Renal pelvis (tissue), 4 donors: Measurements from ENCODE around the gene DISP3. TPM values are rescaled to one million over a fixed set of nuclear protein-coding genes. Genes with fewer than 3 reads are reported as not detected.

Source experiments
- DNase-seq: peaks from one replicate; pipeline ENCODE4 v3.0.0-alpha.2; 2013
- polyA plus RNA-seq, 3 donors: library from polyadenylated mRNA; unstranded; fragments of 120-200 nt; gene quantifications; one replicate each; pipeline ENCODE4 v1.2.1, GENCODE V29; 2013; ENCODE audit not compliant: insufficient read length in 3 of 3

The DISP3 gene
- polyA plus RNA-seq, 3 donors, result 0.86 to 2.0 (median 1.8) TPM

- DNase-seq, result peak; percentile 57
These were observed 20.1 kb upstream of the DISP3 start for GRCh38 chr1:11458811-11459275.

DNA sequence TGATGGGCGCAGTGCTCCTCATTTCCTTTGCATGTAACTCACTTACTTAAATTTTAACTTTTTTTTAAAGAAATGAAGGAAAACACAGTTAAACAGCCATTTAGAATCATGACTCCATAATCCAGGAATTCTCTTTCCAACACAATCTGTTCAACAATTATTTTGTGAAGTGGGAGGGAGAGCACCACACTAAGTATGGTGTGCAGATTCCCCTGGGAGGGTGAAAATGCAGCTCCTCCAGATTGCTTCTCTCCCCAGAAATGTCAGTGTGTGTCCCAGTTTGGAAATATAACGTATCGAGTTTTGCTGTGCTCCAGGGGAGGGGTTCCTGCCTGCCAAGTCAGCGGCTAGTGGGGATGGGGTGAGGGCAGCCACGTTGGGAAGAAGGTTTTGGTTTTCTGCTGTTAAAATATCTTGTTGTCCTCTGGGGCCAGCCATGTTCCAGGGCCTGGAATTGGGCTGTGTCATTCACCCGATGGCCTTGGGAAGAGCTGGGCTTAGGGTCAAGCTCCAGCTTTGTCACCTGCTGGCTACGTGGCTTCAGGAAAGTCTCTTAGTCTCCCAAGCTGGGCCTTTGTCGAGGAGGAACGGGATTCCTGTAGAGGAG lies 17.3 kb upstream of the DISP3 start:
- DNase-seq, result no peak

- no peak for DNase-seq
These were observed 16.6 kb upstream of the DISP3 start for GRCh38 chr1:11462224-11462923.

DNA sequence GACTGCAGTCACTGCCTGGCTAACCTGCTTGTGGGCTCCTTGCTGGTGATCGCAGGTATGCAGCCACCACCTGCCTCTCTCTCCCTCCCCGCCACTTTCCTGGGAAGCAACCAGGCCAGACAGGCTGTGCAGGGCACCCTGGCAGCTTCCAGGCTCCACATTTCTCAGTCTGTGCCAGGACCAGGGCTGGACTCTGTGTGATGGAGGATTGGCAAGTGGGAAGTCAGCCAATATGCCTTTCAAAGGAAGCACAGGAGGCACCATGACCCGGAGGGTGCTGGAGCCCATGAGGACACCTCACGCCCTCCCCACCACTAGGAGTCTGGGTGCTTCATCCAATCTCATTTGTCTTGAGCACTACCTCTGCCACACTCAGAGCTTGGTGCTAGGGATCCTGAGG lies 15.8 kb upstream of the DISP3 start:
- no peak for DNase-seq

DNA sequence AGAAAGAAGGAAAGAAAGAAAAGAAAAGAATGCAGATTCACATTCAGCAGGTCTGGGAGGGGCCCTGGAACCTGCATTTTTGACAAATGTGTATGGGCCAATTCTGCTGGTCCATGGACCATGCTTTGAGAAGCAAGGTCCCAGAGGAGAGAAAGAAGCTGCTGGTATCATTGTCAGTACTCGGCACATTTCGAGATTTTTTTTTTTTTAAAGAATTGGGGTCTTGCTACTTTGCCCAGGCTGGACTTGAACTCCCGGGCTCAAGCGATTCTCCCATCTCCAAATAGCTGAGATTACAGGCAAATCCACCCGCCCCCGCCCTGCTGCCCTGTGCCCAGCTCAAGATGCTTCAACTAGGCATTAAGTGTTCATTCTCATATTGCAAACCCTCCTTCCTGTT lies 13.6 kb upstream of the DISP3 start:
- DNase-seq, result no peak

- no peak for DNase-seq
These were observed 12.5 kb upstream of the DISP3 start for GRCh38 chr1:11466416-11466815.

- no peak for DNase-seq
These were observed 10.1 kb upstream of the DISP3 start for GRCh38 chr1:11468878-11469277.

GRCh38 chr1:11470912-11471311 lies 8.0 kb upstream of the DISP3 start:
- DNase-seq, result no peak

DNA sequence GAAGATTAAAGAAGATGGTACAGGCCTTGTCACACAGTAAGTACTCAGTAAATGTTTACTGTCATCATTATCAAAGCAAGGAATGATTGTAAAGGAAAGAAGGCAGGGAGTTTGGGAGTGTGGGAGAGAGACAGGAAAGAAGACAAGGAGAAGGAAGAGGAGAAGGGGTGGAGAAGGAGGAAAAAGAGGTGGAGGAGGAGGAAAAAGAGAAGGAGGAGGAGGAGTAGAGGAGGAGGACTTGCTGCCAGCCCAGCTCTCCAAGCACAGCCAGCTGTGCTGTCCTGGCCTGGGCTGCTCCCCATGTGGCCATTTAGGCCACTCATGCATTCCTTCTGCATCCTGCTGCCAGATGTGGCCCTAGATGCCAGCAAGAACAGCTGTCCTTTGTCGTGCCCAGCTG lies 7.5 kb upstream of the DISP3 start:
- no peak for DNase-seq

GRCh38 chr1:11472284-11472683 lies 6.7 kb upstream of the DISP3 start:
- no peak for DNase-seq

DNA sequence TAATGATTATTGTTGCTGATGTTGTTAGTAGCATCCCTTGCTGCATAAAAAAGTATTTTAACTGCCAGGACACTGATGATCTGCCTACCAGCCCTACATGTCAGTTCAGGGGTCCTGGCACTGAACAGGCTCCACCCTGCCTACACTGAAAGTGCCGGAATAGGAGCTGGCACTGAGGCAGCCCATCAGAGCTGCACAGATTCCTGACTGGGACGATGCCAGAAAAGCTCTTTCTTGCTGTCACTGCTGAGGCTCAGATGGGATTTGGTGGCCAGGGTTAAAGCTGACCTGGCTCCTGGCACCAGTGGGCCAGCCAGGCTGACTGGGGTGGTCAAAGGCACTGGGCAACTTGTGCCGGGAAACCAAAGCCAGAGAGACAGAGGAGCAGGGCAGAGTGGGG lies 6.2 kb upstream of the DISP3 start:
- no peak for DNase-seq

DNA sequence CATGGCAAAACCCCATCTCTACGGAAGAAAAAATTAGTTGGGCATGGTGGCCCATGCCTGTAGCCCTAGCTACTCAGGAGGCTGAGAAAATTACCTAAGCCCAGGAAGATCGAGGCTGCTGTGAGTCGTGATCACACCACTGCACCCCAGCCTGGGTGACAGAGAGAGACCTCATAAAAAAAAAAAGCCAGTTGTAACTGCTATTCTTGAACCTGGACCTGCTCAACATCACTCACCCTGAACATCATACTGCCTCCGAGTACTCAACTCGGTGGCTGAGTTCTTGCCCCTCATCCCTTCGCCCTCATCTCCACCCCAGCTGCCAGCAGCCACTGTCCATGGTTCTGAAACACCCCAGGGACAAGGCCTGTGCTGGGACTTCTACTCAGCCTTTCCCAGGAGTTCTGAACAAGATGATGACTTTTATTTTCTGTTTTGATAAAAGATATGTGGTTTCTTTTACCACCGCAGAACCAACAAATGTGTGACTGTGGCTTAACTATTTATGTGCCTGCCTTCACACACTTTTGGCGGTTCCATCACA lies 5.4 kb upstream of the DISP3 start:
- peak; percentile 73 for DNase-seq

DNA sequence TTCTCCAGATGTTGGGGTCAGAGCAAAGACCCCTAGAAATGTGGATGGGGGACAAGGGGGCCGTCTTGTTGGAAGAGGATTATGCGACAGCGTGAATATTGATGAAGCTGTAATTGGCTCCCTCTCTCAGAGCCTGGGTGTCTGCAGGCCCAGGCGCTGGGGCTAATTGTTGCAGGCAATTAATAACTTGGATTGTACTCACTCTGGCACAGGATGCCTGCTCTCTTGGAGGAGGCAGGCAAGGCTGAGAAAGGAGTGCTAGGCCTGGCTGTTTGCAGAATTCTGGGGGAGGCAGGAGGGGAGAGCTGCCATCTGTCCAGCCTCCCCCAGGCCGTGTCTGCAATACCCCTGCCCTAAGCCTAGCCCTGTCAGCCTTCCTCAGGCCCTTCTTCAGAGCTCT lies 4.1 kb upstream of the DISP3 start:
- DNase-seq, result no peak

DNA sequence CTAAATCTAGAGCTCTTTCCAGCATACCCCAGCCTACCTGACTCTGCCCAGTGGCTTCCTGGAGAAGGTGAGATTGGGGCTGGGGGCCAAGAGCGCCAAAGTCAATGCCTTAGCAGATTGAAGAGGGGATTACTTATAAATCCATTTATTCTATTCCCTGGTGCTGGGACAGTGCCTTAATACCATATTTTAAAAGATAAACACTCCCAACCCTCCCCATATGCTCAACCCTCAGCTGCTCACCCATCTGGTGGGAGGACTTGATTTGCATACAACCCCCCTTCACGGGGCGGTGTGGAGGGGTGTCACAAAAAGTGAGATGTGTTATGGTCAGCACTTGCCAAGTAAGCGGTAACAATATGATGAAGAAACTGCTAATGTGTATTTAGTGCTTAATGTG lies 3.2 kb upstream of the DISP3 start:
- DNase-seq, result no peak

- DNase-seq, result no peak
These were observed 522 bp downstream of the DISP3 start for GRCh38 chr1:11479375-11479979.

DNA sequence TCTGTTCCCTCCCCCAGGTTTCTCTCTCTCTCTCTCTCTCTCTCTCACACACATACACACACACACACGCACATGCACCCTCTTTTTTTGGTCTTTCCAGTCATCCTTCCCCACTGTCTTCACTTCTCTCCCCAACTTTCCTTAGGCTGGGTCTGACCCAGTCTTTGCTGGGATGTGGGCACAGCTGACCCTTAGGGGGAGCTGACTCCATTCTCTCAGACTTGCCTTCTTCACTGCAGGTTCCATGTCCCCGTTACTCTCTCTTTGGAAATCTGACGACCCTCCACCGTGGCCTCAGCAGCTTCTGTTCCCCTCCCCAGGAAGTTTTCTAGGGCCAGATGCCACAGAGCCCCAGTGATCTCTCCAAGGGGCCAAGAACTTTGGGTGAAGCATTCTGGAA lies 2.1 kb downstream of the DISP3 start:
- no peak for DNase-seq

DNA sequence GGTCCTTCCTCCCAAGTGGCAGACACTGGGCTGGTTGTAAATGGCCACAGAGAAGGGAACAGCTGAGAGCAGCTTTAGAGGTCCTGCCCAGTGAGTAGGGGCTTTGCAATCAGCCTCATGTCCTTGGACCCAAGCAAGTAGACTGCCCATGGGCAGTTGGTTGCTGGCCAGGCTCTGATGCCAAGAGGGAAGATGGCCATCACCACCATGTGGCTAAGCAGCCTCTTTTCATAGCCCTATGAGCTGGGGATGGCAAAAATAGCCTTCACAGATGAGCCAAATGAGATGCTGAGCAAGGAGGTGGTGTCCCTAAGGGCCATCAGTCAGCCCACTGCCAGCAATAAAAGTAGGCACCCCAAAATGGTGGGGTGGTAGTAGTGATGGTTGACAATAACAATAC lies 3.2 kb downstream of the DISP3 start:
- DNase-seq, result no peak

DNA sequence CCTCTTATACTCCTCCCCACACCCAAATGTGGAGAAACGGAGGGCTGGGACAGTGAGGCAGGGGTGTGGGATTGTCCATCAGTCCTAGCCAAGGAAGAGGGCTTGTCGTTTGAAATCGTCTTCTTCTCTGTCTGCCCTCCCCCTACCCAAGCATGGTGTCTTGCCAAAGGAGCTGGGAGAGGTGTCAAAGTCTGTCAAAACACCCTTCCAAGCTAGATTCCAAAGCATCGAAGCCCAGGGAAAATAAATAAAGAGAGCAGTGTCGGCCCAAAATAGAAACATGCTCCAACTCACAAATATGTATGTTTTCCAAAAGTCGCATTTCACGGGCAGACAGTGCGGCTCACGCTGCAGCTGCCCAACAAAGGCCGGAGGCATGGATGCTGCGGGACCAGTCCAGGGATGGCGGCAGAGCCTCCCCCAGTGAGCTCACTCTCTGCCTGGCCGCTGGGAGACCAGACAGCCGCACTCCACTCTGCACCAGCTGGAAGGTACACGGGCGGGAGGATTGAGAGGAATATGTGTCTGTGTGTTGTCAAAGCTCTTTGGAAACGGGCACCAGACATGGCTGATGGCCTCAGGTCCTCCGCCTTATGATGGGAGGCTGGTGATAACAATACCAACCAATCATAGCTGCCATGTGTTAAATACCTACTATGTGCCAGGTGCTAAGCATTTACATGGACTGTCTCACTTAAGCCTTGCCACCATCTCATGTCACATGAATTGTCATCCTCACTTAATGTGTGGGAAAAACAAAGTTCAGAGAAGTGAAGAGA lies 3.9 kb downstream of the DISP3 start:
- DNase-seq, result no peak

GRCh38 chr1:11483581-11484320 lies 4.8 kb downstream of the DISP3 start:
- DNase-seq, result no peak

- no peak for DNase-seq
These were observed 5.3 kb downstream of the DISP3 start for GRCh38 chr1:11484321-11484655.

GRCh38 chr1:11485191-11485590 lies 6.2 kb downstream of the DISP3 start:
- DNase-seq, result no peak
